Measurements from ENCODE around the gene NR2E3. TPM values are rescaled to one million over a fixed set of nuclear protein-coding genes. Genes with fewer than 3 reads are reported as not detected.
"Not testable (repeated sequence)": the region's sequence is repeated elsewhere in the genome, so short reads cannot be mapped to it uniquely, and the experiment has no call there.

The NR2E3 gene
- total RNA-seq, 4 donors from 2014 or later: 0.21 TPM; not detected in 3

DNA sequence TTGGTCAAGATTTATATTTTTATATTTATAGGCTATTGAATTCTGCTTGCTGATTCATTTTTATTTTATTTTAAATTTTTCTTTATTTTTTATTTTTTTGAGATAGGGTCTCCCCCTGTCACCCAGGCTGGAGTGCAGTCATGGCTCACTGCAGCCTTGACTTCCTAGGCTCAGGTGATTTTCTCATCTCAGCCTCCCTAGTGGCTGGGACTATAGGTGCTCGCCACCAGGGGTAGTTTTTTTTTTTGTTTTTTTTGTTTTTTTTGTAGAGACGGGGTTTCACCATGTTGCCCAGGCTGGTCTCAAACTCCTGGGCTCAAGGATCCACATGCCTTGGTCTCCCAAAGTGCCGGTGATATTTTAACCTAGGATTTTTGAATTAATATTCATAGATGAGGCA is 31.2 kb downstream of the NR2E3 start:
- Histone ChIP-seq H3K27me3 (no peaks in the 10 kb centered on the region), H3K4me3 (no peak overlapping the region), H3K4me1 (peaks cover 0 to 15% (median 0%) of the 10 kb centered on the region in 4 donors), H3K9me3 (no peaks in the 10 kb centered on the region), H3K36me3 (peaks cover 0 to 71% (median 0%) of the 10 kb centered on the region in 3 donors), H3K27ac (no peak overlapping the region)
- DNase-seq (ENCODE audit: low spot score in 2 of 2): no peak
- WGBS, 2 donors: 92% methylated on average over 3 of the region's 3 CpGs
- TF ChIP-seq, protein P1, sequence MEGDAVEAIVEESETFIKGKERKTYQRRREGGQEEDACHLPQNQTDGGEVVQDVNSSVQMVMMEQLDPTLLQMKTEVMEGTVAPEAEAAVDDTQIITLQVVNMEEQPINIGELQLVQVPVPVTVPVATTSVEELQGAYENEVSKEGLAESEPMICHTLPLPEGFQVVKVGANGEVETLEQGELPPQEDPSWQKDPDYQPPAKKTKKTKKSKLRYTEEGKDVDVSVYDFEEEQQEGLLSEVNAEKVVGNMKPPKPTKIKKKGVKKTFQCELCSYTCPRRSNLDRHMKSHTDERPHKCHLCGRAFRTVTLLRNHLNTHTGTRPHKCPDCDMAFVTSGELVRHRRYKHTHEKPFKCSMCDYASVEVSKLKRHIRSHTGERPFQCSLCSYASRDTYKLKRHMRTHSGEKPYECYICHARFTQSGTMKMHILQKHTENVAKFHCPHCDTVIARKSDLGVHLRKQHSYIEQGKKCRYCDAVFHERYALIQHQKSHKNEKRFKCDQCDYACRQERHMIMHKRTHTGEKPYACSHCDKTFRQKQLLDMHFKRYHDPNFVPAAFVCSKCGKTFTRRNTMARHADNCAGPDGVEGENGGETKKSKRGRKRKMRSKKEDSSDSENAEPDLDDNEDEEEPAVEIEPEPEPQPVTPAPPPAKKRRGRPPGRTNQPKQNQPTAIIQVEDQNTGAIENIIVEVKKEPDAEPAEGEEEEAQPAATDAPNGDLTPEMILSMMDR (IDR thresholded peaks at IDR 0.05): no peak
- TF ChIP-seq POLR2A (IDR thresholded peaks at IDR 0.05) (no peak), EP300 (IDR thresholded peaks at IDR 0.05) (no peak)

DNA sequence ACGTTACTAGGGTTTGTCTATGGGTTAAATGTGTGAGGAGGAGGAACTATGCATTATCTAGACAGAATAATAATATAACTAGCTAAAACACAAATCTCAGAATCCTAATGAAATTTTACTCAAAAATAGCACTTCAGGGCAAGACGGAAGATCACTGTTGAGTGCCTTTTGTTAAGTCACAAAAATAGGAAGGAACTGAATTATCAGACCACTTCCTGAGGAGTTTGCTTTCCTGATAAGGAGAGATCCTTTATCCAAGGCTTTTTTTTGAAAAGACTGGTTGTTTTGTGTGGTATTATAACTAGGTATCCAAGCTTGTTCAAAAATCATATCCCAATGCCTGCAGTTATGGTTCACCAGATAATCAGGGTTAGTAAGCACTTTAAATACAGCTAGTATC is 34.6 kb downstream of the NR2E3 start:
- 83 to 87% methylated on average over 2 of the region's 2 CpGs for WGBS, 2 donors
- Histone ChIP-seq H3K9me3 (no peaks in the 10 kb centered on the region), H3K27ac (no peak overlapping the region), H3K36me3 (peaks cover 0 to 95% (median 14%) of the 10 kb centered on the region in 3 donors), H3K4me1 (no peaks in the 10 kb centered on the region), H3K4me3 (no peak overlapping the region), H3K27me3 (no peaks in the 10 kb centered on the region)
- TF ChIP-seq, protein P1 (IDR thresholded peaks at IDR 0.05): no peak
- DNase-seq (ENCODE audit: low spot score in 2 of 2): no peak

DNA sequence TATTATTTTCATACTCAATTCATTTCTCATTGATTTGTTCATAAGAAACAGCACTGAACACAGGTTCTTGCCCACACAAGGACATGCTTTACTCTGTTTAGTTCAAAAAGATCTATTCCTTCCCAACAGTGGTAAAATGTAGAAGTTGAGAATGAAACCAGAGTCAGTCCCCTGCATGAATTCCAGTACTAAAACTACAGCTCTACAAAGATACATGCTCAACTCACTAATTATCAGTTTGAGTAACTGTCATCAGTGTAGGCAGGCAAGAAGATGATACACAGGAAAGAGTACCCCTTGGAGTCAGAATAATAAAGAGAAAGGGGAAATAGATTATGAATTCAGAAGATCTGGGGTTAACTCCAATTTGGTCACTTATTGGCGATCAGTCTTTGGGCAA is 43.2 kb downstream of the NR2E3 start:
- H3K27ac ChIP-seq: no peak overlapping the region
- DNase-seq (ENCODE audit: low spot score in 2 of 2): no peak
- no peaks in the 10 kb centered on the region for H3K27me3 ChIP-seq
- H3K9me3 ChIP-seq: no peaks in the 10 kb centered on the region
- TF ChIP-seq, protein P1 (IDR thresholded peaks at IDR 0.05): no peak
- TF ChIP-seq EP300 (IDR thresholded peaks at IDR 0.05): no peak
- no peak for TF ChIP-seq POLR2A (IDR thresholded peaks at IDR 0.05)
- no peak overlapping the region for H3K4me3 ChIP-seq
- peaks cover 0 to 69% (median 7%) of the 10 kb centered on the region in 3 donors for H3K36me3 ChIP-seq
- WGBS, 2 donors: 88 to 92% methylated on average over 1 of the region's 1 CpG
- no peaks in the 10 kb centered on the region for H3K4me1 ChIP-seq

DNA sequence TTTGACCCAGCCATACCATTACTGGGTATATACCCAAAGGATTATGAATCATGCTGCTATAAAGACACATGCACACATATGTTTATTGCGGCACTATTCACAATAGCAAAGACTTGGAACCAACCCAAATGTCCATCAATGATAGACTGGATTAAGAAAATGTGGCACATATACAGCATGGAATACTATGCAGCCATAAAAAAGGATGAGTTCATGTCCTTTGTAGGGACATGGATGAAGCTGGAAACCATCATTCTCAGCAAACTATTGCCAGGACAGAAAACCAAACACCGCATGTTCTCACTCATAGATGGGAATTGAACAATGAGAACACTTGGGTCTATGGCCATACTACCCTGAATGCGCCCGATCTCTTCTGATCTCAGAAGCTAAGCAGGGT is 47.9 kb downstream of the NR2E3 start:
- WGBS, 2 donors: 98% methylated on average over 4 of the region's 4 CpGs
- not testable (repeated sequence) for H3K27ac ChIP-seq; H3K27me3 ChIP-seq; H3K4me3 ChIP-seq; H3K9me3 ChIP-seq; DNase-seq (ENCODE audit: low spot score in 2 of 2); H3K4me1 ChIP-seq
- peaks cover 0 to 52% (median 0%) of the 10 kb centered on the region in 3 donors for H3K36me3 ChIP-seq

Small RNAs within 50 kb of the gene (small RNA-seq; reads per million reads assigned to genes)
- not detected for gene RNA5SP399
